22Rv1 (cell line): ENCODE results near the gene DLL1.

Experiments used
- CTCF ChIP-seq: fragments of 450-650 bp; IDR thresholded peaks from 2 replicates; pipeline ENCODE4 v1.5.1; 2017; ENCODE audit warnings: mild to moderate bottlenecking
- ZFX ChIP-seq: fragments of 450-650 bp; IDR thresholded peaks from 2 replicates; pipeline ENCODE4 v1.6.1; 2017; ENCODE audit warnings: antibody characterized with exemption, borderline replicate concordance

DNA sequence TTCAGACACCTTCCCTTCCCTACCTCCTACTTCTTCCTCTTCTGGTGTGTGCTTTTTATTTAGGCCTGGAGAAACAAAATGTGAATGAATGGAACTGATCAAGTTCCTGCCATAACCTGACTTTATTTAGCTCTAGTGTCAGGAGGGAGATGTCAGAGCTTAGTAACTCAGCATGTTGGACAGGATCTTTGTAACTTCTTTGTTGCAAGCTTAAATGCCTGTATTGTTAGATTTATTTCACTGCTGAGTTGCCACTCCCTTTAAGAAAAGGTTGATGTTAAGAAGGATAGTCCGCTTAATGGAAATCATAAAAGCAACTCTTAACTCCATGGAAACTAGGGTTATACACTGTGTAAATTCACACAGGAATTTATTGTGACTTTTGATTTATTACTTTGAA, 17.9 kb upstream of the DLL1 start:
- no peak for TF ChIP-seq CTCF
- TF ChIP-seq ZFX: no peak
